Hindlimb muscle (tissue), 1 donor: Measurements from ENCODE around the gene SLC16A1. TPM values are rescaled to one million over a fixed set of nuclear protein-coding genes. Genes with fewer than 3 reads are reported as not detected.

Source experiments
- DNase-seq: peaks from one replicate; pipeline ENCODE4 v3.0.0-alpha.2; 2013
- polyA plus RNA-seq: library from polyadenylated mRNA; unstranded; fragments of 120-200 nt; gene quantifications from one replicate; pipeline ENCODE4 v1.2.1, GENCODE V29; 2013; ENCODE audit not compliant: insufficient read length

Gene SLC16A1
- polyA plus RNA-seq, 1 donor: 37.3 TPM

- DNase-seq: no peak
These were observed 74.3 kb downstream of the SLC16A1 start for GRCh38 chr1:112881742-112882127.

- DNase-seq: no peak
These were observed 76.2 kb downstream of the SLC16A1 start for GRCh38 chr1:112879834-112880233.

- DNase-seq: no peak
These were observed 77.7 kb downstream of the SLC16A1 start for GRCh38 chr1:112878321-112878720.

- DNase-seq: no peak
These were observed 78.2 kb downstream of the SLC16A1 start for GRCh38 chr1:112877750-112878149.

- DNase-seq: no peak
These were observed 79.7 kb downstream of the SLC16A1 start for GRCh38 chr1:112876315-112876714.

GRCh38 chr1:112872551-112872962 lies 83.4 kb downstream of the SLC16A1 start:
- no peak for DNase-seq

GRCh38 chr1:112870887-112871646 lies 84.9 kb downstream of the SLC16A1 start:
- no peak for DNase-seq

- DNase-seq: no peak
These were observed 86.1 kb downstream of the SLC16A1 start for GRCh38 chr1:112869895-112870294.

- DNase-seq: no peak
These were observed 87.8 kb downstream of the SLC16A1 start for GRCh38 chr1:112868191-112868590.

- DNase-seq: no peak
These were observed 89.0 kb downstream of the SLC16A1 start for GRCh38 chr1:112866981-112867380.

GRCh38 chr1:112866151-112866550 lies 89.8 kb downstream of the SLC16A1 start:
- DNase-seq: no peak

- no peak for DNase-seq
These were observed 93.1 kb downstream of the SLC16A1 start for GRCh38 chr1:112862753-112863426.

Other genes with a start within 250 kb of the SLC16A1 start
- 293 TPM for gene RHOC, start 249.1 kb downstream of the SLC16A1 start, polyA plus RNA-seq
- gene PPM1J, start 240.9 kb downstream of the SLC16A1 start, polyA plus RNA-seq: 3.8 TPM
- 15.8 TPM for gene LRIG2, start 117.0 kb upstream of the SLC16A1 start, polyA plus RNA-seq